Measurements from ENCODE around the gene IGSF3.

The IGSF3 gene

DNA sequence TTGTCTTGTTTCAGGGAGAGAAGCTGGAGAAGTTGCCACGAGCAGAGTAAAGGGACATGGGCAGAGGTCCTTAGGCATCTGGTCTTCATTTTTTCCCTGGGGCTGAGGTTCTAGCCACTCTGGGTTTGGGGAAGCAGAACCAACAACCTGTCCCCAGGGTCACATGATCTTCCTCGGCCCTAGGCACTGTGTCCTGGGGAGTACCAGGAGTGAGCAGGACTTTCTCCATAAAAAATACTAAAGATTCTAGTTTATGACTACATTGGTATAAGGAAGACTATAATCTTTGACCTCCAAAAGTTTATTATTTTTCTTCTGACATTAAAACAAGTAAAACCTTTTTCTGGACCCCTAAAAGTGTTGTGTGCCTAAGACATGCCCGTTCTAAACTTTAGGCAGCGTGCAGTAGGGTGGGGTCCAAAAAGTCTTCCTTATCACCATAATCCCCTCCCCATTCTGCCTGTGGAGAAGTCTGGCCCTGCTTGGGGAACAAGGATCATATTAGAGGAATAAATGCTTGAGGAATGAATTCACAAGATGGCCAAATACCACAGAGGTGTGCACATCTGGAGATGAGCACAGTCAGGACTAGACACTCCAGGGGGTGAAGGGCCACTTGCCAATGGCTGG, 19.3 kb upstream of the IGSF3 start:
- in situ Hi-C loops (cut with HindIII; ENCODE audit: low sequenced_read_pairs): no loop called here

DNA sequence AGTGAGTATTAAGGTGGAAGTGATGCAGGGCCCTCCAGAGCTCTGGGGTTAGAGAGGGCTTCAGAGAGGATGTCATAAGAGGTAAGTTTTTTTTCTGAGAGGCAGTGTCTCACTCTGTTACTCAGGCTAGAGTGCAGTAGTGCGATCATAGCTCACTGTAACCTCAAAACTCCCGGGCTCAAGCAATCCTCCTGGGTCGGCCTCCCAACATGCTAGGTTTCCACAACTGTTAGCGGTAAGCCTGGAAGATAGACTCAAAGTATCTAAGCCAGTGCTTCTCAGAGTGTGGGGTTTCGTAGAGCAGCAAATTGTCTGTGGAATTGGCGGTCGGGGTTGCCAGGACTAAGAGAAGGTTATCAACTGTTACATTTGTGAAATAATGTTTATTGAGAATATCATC, 18.6 kb upstream of the IGSF3 start:
- in situ Hi-C loops (cut with HindIII; ENCODE audit: low sequenced_read_pairs): no loop called here

DNA sequence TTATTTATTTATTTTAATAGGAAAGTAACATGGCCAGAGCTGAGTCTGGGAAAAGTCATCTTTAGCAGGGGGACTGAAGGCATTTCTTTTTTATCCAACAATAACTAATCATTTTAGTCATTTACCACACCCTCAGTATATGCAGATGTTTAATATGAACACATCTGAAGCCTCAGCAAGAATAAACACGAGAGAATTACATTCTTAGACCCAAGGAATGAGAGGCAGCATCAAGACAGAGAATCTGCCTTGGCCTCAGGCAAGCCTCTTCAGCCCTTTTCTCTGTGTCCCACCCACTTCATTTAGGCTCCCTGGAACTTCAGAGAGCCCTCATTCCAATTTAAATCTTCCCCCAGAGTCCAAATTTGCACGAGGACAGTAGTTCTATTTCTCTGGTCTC, 17.0 kb upstream of the IGSF3 start:
- in situ Hi-C loops (cut with HindIII; ENCODE audit: low sequenced_read_pairs): no loop called here

GRCh38 chr1:116682641-116683221, 15.2 kb upstream of the IGSF3 start:
- in situ Hi-C loops (cut with HindIII; ENCODE audit: low sequenced_read_pairs): no loop called here

DNA sequence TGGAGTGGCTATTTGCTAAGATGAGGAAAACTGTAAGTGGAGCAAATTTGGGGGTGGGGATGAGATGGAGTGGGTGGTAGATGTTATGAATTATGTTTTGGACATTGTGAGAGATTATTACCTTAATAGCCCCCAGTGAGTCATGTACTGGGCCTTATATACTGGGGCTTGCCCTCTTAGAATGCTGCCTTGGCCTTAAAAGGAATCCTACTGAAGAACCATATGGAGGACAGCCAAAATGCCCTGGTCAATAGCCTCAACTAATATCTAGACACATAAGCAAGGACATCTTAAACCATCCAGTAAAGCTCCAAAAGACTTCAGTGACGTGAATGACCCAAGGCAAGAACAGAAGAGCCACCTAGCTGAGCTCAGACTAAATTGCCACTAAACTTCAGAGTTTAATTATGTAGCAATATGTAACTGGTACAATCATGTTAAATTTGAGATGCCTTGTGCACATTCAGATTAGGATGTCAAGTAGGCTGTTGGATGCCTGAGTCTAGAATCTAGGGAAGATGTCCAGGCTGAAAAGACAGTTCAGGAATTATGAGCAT, 13.9 kb upstream of the IGSF3 start:
- in situ Hi-C loops (cut with HindIII; ENCODE audit: low sequenced_read_pairs): no loop called here

DNA sequence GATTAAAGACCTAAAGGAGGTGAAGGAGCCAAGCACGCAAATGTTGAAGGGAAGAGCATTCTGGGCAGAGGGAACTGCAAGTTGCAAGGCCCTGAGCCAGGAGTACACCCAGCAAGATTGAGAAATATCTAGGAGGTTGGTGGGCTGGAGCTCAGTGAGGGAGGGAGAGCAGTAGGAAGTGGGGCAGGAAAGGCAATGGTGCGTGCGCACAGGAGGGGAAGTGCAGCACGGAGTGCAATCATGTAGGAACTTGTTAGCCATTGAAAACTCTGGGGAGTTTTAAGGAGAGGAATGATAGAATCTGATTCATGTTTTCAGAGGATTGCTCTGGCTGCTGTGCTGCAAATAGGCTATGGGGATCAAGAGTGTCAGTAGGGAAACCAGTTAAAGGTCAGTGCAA, 13.2 kb upstream of the IGSF3 start:
- in situ Hi-C loops (cut with HindIII; ENCODE audit: low sequenced_read_pairs): no loop called here

- in situ Hi-C loops (cut with HindIII; ENCODE audit: low sequenced_read_pairs): loop anchor here (5.0 kb wide), 1 partner anchor 87 kb away; no protein-coding TSS in a partner anchor
Observed at GRCh38 chr1:116679828-116680628, 12.5 kb upstream of the IGSF3 start.

GRCh38 chr1:116679091-116679827, 11.7 kb upstream of the IGSF3 start:
- in situ Hi-C loops (cut with HindIII; ENCODE audit: low sequenced_read_pairs): loop anchor here (5.0 kb wide), 1 partner anchor 88 kb away; no protein-coding TSS in a partner anchor

GRCh38 chr1:116678732-116679090, 11.2 kb upstream of the IGSF3 start:
- in situ Hi-C loops (cut with HindIII; ENCODE audit: low sequenced_read_pairs): loop anchor here (5.0 kb wide), 1 partner anchor 89 kb away; no protein-coding TSS in a partner anchor

GRCh38 chr1:116677474-116678062, 10.0 kb upstream of the IGSF3 start:
- in situ Hi-C loops (cut with HindIII; ENCODE audit: low sequenced_read_pairs): loop anchor here (5.0 kb wide), 1 partner anchor 90 kb away; no protein-coding TSS in a partner anchor

GRCh38 chr1:116676291-116676690, 8.8 kb upstream of the IGSF3 start:
- in situ Hi-C loops (cut with HindIII; ENCODE audit: low sequenced_read_pairs): loop anchor here (5.0 kb wide), 1 partner anchor 91 kb away; no protein-coding TSS in a partner anchor

GRCh38 chr1:116674751-116675150, 7.2 kb upstream of the IGSF3 start:
- in situ Hi-C loops (cut with HindIII; ENCODE audit: low sequenced_read_pairs): loop anchor here (5.0 kb wide), 1 partner anchor 93 kb away; no protein-coding TSS in a partner anchor

DNA sequence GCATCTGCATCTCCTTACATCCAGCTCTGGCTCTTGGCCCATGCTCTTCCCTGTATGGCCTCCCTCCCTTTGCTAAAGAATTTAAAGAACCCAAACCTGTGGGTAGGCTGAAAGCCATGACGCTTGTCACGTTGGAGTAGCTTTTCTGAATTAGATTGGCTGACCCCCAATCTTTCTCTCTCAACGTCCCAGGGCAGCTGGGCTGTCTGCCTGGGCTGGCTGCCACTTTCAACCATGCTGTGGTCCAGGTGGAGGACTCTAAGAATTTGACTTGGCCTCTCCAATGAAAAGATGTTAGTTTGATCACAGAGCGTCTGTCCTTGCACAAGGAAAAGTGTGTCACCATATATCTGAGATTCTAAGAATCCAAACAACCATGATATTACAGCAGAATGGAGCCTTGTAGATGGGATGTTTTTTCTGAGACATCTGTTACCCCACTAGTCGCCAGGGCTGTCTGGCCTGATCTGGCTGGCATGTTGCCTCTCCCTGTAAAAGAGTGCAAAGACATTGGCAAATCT, 6.5 kb upstream of the IGSF3 start:
- in situ Hi-C loops (cut with HindIII; ENCODE audit: low sequenced_read_pairs): no loop called here

- in situ Hi-C loops (cut with HindIII; ENCODE audit: low sequenced_read_pairs): no loop called here
Observed at GRCh38 chr1:116671912-116672311, 4.4 kb upstream of the IGSF3 start.

GRCh38 chr1:116671072-116671760, 3.7 kb upstream of the IGSF3 start:
- in situ Hi-C loops (cut with HindIII; ENCODE audit: low sequenced_read_pairs): no loop called here

DNA sequence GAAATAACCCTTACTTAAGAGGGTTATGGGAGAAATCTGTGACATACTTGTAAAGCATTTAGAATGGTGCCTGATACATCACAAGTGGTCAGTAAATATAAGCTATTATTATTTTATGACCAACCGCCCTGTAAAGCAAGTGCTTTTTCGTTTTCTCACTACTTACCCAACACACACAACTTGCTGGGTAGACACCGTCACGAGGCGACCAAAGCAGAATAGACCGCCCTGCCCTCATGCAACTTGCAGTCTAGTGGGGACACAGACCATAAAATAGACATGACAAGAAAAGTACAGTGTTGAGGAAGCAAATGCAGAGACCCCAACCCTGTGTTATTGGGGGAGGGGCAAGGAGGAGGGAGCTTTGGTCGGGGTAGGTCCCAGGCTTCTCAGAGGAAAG, 744 bp upstream of the IGSF3 start:
- in situ Hi-C loops (cut with HindIII; ENCODE audit: low sequenced_read_pairs): no loop called here

DNA sequence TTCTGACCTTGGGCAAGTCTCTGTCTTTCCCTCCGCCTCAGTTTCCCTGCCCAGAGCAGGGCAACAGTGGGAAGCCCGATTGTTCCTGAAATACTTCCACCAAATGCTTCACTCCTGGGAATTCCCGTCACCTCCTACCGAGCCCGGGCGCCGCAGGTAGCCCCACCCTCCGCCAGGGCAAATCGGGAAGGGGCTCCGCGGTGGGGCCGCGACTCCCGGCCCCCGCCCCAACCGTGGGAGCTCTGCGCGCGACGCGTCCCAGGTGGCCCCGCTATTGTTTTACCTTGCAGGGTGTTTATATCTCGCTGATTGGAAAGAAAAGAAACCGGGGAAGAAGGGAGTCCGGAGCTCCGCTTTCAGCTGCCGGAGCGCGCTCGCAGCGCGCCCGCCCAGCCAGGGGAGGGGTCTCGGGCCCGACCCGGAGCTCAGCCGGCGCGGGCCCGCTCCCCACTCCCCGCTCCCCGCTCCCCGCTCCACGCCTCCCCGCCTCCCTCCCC, 407 bp downstream of the IGSF3 start:
- in situ Hi-C loops (cut with HindIII; ENCODE audit: low sequenced_read_pairs): no loop called here

DNA sequence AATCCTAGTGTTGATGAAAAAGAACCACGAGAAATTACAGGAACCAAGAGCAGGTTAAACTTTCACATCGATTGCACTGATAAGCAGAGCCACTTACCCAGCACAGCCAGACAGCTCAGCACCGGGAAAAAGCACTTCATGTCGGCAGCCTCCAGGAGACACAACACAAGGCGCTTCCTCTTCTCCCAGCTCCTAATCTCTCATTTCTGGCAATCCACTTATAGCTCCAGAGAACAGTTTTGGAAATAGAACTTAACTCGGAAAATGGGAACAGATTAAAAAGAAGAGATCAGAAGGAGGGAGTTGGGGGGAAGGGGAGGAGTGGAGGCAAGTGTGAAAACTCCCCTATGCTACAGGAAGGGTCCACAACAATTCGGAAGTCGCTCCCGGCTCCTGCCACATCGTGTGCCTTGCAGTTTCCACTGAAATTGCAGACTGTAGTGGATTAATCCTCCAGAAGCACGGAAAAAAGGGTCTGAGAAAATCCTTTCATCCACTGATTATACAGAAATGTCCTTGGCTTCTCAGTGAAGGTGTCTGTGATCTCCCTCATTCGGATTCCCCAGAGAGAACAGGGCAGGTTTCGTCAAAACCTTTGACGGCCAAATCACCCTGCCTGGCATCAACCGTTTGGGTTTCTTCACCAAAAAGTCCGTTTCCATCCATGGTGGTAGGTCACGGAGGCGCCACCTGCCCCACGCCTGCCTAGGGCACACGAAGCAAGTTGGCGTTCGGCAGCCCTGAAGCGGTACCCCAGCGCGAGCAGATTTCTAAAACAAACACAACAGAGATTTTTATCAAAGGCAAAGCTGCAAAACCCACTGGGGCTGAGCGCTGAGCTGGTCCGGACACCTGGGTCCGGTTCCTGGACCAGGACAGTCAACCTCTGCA, 1.1 kb downstream of the IGSF3 start:
- in situ Hi-C loops (cut with HindIII; ENCODE audit: low sequenced_read_pairs): no loop called here

Data from endothelial cell of hepatic sinusoid (primary cell).